GM19328 (cell line): ENCODE measurements around the gene STAB1.

Source experiments
- ATAC-seq: cut with Tn5 transposase; IDR thresholded peaks from one replicate; pipeline ENCODE4 v1.9.1; 2021; ENCODE audit warnings: mild to moderate bottlenecking, moderate library complexity; ENCODE audit not compliant: unreplicated experiment

STAB1 gene

DNA sequence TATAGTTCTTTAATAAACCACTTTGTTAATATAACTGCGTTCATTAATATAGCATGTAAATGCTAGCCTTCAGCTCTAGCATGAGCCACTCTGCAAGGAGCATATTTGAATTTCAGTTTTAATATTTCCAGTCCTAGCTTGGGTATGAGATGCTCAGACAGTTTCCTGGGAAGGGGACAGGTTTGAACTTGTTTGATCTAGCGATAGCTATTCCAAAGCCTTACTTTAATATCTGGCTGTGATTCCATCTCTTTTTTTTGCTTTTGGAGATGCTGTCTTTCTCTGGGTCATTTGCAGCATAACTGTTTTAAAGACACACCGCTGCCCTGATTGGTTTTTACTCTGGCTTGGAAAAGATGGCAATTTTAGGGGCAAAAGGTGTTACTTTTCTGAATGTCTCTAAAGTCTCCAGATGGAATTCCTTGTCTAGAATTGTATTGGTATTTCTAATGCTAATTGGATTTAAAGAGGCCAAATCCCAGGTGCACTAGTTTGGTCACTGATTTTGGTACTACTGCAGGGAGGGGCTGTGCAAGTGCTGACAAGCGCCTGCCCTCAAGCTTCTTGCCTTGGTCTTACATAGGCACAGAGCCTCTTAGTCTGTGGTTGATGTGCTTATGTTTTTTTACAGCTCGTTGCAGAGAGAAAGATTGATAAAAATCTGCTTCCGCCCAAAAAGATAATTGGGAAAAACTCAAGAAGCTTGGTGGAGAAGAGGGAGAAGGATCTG is 36.9 kb upstream of the STAB1 start:
- ATAC-seq = no peak

DNA sequence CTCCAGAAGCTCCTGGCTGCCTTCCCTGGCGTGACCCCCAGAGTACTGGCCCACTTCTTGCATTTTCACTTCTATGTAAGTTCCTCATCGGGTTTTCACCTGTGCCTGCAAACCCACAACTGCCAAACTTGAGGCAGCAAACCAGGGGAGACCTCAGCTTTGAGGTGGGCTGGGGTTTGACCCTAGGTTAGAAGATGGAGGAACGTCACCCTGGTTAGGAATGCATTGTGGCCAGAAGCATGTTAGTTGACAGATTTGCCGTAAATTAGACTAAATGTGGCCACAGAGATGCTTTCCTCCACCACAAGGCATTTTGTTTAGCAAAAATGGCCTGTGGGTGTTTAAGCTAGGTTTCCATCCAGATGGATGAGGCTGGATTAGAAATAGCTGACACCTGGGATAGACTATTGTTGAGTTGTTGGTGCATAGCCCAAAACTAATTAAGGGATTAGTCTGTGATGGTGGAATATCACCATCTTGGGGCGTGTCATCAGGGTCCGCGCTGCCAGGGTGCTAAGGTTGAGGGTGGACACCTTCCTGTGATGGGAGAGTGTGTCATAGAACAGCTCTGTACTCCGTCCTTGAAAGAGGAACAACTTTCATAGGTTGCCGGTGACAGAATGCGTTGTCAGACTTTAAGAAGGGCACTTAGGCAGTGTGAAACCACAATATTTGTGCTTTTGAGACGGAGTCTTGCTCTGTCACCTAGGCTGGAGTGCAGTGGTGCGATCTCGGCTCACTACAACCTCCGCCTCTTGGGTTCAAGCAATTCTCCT is 36.2 kb upstream of the STAB1 start:
- ATAC-seq = no peak

DNA sequence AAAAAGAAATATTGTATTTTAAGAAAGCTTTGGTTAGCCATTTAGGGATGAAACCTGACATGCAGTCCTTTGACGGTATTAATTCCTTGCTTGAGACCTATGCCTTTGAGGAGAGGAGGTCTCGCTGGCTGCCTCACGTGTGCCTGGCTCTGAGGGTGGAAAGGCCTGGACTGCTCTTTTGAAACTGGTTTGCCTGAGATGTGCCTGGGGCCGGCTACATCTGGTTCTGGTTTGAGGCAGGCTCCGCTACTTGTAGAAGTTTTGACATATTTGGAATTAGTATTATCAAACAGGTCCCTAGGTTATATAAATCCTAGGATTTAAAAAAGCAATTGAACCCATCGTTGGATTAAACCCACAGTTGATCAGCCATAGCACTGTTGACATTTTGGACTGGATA is 33.3 kb upstream of the STAB1 start:
- no peak for ATAC-seq

DNA sequence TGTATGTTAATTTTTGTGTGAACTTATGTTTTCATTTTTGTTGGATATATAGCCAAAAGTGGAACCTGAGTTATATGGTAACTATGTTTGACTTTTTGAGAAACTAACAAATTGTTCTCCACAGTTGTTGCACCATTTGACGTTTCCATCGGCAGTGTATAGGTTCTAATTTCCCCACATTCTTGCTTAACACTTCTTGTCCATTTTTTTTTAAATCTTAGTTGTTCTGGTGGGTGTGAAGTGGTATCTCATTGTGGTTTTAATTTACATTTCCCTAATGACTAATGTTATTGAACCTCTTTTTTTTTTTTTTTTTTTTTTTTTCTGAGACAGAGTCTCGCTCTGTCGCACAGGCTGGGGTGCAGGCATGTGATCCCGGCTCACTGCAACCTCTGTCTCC is 31.7 kb upstream of the STAB1 start:
- no peak for ATAC-seq

DNA sequence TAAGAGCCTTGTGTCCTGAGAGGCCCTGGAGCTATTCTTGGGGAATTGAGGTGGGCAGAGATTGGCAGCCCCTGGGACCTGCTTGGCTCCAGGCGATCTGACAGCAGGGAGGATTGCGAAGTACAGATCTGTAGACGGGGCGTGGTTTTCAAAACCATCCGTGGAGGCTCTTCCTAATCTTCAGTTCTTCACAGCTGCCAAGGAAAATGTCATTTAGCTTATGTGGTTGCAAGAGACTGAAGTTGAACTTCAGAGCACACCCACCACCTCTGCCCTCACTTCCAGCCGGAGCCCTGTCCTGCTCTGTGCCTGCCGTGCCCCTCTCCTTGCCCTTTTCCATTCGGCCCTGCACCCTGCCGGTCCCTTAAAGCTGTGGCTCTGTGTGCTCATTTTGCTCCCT is 26.8 kb upstream of the STAB1 start:
- ATAC-seq = no peak

DNA sequence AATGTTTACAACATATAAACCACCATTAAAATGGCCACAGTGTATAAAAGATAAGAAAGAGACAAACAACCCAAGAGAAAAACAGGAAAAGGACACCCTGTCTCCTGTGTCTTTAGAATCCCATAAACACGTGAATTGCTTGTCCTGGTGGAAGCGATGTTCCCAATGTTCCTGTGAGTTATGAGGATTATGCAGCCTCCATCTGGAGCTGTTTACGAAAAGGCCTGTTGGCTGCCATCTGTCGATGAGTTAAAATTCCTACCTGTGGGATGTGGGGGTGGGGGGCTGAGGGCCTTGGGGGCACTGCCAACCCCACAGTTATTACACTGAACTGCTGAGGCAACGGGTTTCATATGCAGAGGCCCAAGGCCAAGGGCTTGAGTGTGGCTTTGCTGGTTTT is 26.1 kb upstream of the STAB1 start:
- ATAC-seq = no peak

DNA sequence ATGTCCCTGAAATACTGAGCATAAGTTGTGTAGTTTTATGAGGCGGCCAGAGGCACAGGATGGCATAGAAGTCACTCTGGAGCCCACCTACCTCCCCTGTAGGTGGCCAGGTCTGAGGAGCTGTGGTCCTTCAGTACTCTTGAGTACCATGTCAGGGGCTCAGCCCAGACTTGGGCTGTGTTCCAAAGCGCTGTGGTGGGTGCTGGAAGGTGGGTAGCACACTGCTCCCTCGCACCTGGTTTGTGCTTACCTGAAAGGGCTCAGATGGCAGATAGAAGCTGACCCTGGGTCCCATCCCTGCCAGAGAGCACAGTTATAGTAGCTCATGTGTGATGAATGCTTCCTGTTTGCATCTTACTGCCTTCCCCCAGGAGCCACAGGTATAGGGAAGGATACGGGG is 24.2 kb upstream of the STAB1 start:
- no peak for ATAC-seq

DNA sequence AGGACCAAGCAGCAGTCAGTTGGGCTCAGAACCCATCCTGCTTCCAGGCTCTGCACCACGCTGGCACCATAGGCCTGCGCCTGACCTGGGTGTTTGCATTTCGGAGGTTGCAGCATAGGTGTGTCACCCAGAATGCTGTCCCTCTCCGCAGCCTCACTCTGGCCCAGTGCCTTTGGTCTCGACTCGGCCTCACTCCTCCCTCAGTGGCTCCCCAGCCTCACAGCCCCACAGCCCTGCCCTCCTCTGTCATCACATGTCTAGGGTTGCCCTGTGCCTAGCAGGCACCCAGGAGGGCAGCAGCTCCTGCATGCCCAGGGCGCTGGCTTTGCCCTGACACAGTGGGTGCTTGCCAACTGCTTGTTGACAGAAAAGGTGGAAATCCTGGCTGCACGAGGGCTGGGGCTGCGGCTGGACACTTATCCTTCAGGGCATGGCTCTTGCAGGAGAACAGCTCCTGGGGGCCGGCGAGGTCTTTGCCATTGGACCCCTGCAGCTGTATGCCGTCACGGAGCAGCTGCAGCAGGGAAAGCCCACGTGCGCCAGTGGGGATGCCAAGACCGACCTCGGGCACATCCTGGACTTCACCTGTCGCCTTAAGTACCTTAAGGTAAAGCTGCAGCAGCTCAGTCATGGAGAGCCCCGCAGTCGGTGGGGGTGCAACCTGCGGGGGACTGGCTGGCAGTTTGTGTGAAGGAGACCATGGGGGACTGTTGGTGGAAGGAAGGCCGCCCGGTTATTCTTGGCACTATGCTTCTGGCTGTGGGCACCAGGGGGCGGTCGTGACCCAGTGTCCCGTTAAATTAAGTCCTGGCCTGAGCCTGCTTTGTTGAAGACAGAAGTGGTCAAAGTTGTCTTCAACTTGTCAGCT is 23.5 kb upstream of the STAB1 start:
- ATAC-seq = no peak

DNA sequence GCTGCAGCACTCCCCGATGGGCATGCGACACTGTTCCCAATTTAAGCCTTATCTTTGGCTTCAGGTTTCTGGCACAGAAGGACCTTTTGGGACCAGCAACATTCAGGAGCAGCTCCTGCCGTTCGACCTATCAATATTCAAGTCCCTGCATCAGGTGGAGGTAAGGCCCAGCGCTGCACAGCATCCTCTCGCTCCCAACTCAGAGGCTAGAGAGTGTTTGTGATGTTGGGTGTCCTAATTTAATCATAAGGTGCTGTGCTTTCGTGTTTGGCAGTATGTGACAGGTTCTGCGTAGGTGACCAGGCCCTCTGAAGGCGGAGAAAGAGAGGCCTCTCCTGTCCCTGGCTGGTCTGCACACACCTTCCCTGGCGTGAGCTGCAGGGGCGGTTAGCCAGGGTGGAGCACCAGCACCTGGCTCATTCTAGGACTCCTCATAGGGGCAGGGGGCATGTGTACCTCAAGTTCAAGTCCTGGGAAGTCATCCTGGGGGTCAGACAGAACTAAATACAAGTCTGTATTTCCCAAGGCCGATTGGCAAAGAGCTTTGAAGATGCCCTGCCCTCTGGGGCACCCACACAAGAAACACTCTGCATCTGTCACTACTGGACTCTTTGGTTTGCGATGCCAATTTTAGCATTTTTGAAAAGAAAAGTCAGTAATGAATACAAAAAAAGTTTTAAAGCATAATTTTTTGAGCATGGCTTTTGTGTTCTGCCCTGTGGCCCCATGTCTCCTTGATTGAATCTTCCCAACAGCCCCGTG is 22.7 kb upstream of the STAB1 start:
- ATAC-seq = no peak

DNA sequence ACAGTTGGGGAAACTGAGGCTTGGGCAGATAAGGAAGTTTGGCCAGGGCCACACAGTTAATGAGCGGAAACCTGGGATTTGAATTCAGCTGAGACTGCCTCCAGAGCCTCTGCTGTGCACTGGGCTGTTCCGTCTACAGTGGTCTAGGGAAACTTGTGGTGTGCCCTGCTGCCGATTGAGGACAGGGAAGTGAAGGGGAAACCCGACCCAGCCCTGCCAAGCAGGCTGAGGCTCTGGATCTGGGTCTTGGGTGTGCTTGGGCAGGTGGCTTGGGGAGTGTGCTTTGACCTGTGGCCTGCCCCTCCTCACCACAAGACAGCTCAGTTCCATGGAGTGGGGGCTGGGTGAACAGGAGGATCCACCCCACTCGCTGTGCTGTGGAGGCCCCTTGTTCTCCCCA is 22.1 kb upstream of the STAB1 start:
- ATAC-seq = no peak

DNA sequence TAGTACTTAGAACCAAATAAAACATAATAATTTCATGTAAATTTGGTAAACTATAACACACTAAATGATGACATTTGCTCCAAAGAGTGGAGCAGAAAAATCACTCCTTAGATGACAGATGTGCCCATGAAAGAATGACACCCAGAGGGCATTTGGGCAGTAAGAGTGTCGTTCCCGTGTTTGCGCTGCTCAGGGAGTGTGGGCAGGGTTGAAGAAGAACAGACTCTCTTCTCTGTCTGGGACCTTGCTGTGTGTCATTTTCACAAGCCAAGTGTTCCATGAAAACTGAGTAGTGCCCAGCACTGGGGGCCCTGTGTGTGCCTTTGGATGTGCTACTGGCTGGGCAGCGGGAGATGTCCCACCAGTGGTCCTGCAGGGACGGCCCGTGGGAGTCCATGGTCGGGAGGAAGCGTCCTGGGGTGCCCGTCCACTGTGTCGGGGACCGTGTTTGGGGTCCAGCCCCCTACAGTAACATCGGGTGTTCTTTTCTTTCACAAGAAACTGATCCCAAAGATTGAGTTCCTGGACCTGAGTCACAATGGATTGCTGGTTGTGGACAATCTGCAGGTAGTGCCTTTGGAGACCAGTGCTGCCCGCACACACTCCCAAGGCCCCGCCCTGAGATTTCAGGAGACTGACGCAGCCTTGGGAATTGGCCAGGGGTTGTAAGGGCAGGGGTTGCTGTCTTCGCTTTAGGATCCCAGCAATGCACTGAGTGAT is 17.9 kb upstream of the STAB1 start:
- no peak for ATAC-seq

DNA sequence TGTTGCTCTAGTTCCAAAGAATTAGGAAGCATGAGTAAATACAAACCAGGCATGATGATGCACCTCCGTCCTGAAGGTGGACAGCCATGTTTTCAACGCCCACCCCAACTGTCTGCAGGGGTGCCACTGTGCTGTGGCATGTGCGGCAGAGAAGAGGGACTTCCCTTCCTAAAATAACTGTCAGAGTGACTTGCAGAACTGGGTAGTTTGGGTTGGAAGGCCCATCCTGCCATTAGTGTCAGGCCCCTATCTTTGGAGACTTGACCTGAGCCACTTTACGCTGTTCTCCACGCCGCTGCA is 17.4 kb upstream of the STAB1 start:
- no peak for ATAC-seq

DNA sequence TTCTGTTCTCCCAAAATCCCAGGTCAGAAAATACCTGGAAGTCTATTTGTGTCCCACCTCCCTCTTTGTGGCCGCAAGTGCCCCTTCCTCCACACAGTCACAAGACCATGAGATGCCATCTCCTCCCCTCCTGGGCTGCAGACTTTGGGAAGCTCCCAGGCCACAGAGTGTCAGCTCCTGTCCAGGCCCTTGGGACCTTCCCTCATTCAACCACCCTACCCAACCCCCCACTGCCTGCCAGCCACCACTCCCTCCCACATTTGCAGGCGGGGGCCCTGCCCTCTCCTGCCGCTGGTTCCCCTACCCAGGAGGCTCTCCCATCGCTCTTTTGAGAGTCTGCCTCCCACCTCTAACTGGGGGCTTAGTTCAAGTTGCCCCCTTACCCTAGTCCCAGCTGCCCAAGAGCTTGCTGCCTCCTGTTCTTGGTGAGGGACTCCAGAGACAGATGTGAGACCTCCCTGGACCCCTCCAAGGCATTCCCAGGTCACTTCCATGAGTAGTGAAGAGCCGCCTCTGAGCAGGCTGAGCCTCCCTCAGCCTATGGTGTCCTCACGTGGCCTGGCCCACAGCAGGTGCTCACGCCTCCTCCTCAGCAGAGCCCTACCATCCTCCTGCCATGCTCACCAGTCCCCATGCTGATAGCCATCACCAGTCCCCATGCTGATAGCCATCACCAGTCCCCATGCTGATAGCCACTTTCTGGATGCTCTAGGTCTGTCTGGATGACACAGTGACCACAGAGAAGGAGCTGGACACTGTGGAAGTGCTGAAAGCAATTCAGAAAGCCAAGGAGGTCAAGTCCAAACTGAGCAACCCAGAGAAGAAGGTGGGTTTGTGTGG is 15.9 kb upstream of the STAB1 start:
- no peak for ATAC-seq

DNA sequence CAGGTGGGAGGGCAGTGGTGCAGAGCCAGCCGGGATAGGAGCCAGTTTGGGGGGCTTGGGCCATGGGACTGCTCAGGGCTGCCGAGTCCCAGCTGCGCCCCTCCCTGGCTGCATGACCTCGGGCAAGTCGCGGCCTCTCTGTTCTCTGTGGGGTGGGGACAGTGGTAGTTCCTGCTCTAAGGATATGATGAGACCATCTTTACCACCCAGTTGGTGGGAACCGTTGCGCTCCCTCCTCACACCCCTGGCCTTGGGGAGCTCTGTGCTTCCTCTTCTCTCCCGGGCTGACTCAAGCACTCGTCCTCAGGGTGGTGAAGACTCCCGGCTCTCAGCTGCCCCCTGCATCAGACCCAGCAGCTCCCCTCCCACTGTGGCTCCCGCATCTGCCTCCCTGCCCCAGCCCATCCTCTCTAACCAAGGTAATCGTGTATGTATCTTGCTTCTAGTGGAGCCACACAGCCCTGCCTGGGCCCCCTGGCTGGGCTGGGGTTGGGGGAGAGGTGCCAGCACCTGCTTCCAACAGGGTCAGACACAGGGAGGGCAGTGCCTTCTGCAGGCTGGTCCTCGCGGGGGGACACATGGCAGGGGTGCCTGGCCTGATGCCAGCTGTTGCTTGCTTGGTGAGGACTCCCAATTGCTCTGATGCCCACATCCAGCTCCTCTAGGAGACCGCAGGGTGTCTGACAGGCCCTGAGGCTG is 15.1 kb upstream of the STAB1 start:
- ATAC-seq = no peak

DNA sequence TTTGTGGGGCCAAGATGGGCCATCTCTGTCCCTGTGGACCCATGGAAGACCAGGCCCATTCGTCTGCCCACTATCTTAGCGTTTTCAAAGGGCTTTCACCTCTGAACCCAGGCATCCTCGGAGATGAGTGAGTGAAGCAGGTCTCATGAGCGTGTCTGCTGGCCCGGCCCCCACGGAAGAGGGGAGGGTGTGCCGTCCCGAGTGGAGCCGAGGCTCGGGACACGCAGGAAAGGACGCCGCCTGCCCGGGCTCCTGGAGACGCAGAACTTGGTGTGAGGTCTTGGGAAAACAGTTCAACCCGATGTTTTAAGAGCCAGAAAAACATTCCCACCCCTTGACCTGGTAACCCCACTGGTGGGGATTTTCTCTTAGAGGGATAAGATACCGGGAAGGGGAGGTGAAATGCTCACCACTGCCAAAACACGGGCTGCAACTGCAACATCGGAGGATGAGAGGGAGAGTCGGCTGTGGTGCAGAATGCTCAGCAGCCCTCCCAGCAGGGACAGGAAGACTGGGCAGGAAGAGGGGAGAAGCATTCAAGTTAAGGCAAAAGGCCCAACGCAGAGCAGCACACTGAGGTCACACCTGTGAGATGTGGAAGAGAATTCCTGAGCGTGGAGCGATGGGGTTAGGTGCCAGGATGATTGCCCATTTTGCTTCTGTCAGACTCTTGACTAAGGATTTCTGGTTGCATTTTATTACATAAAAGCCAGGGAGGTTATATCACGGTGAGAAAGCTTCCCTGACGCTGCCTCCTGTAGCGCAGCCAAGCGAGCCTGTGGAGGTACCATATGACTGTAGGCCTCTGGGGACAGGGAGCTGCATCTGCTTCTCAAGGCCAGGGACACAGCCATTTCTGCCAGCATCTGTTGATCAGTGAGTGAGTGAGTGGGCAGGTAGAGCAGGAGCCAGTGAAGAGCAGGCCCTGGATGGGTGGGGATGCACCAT is 14.1 kb upstream of the STAB1 start:
- no peak for ATAC-seq

DNA sequence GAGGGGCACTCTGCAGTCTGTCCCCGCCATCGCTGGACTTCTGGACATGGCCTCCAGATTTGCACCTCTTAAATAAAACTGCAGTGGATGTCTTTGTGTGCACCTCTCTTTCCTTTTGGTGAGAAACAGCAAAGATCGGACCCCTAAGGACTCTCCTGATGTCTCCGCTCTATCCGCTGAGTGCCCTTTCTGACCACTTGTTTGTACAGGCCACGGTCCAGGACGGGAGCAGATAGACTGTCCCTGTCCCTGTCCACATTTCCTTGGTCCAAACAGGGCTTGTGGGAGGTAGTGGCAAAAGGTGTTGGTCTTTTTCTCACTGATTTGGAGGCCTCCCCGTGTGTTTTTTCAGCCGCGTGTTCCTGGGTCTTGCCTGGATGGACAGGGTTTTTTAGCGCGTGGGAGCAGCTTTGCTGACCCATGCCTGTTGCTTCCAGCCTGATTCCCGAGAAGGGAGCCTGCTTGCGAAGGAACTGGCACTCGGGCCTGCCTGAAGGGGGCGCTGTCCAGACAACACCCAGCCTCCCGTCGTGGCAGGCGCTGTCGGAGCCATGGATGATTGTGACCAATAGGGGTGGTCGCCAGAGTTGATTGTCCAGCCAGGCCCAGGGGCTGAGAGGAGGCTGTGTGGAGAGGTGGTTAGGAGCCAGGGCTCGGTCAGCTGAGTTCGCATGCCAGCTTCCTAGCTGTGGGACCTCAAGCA is 13.2 kb upstream of the STAB1 start:
- no peak for ATAC-seq

DNA sequence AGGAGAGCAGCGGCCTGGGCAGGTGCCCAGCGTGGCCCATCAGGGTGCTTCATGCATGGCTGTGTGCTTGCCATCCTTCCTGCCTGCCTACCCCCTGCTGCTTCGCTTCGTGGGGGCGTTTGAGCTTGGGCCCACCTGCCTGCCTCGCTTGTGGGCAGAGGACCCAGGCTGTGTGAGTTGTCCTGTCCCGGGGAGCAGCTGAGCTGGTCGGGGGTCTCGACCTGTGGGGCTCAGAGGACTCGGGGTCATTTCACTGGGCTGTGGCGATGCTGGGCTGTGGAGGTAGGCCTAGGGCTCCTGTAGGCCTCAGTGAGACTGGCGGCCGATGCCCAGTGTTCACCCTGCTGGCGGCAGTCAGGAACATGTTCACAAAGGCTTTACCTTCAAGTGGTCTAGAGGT is 12.1 kb upstream of the STAB1 start:
- no peak for ATAC-seq
